Nucleus accumbens (tissue), 56 donors: ENCODE measurements around the gene MECR.

Source experiments
- DNase-seq, 56 donors: peaks; one replicate each; lab custom pipeline; 2025; lab: John Stamatoyannopoulos, UW

Gene MECR

DNA sequence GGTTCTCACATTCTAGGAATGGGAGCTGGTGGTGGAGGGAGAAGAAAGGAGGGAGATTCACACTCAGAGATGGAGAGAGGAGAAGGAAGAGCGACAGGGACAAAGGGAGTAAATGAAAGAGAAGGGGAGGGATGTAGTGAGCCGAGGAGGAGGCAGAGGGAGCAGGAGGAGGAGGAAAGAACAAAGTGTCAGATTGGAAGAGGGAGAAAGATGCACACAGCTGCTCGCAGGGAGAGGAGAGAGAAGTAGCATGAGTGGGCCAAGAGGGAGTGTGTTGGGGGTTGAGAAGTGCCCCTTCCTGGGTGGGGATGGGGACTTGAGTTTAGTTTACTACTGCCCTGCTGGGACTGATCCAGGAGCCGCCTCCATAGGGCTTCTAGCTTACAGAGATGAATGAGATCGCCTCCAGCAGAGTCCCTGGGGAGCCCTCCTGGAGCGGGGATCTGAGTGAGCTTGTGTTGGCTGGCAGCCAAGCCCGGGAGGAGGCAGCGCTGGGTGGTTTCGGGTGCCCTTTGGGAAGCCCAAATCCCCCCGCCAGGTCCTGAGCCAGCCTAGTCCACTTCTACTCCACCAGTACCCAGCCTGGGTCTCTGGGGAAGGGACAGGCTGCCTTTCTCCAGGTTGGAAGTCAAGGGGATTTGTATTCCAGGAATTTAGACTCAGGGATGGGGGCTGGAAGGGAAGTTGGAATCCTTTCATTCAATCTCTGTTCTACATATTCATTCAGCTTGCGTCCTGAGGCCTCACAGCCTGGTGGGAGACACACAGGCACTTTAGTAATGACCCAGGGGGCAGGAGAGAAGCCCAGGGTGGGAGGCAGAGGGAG, 26.5 kb upstream of the MECR start:
- peak in 3 of 56 donors; percentile 11 to 21 (median 20) for DNase-seq

DNA sequence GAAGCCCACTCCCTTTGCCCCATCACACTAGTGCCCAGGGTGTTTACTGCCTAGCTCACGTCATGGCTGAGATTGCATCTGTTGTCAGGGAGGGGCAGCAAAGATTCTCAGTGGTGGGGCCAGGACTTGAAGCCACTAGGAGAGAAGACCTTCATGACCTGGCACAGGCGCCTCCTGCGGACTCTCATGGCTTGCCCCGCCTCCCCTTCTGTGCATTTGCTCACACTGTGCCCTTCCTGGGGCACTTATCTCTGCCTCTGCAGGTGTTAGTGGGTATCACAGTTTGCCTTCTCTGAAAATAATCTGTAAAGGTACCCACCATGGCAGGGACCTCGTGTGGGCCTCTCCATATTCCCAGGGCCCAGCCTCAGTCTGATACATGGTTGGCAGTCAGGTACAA, 25.7 kb upstream of the MECR start:
- no peak for DNase-seq

DNA sequence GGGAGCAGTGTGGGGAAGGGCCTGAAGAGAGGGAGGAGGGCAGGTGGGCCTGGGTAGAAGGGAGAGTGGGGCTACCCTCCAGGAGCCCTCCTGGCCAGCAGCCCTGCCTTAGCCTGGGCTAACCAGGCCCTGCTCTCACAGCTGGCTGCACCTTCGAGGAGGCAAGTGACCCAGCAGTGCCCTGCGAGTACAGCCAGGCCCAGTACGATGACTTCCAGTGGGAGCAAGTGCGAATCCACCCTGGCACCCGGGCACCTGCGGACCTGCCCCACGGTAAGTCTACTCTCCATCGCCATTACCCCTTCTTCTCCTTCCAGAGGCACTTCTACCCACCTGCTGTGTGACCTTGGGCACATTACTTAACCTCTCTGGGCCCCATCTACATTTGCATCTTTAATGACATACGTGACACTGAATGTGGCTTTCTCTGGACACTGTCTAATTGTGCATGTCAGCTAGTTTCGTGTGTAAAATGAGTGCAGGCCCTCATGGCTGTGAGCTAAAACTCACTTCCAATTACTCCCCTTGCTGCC, 24.5 kb upstream of the MECR start:
- DNase-seq = no peak

DNA sequence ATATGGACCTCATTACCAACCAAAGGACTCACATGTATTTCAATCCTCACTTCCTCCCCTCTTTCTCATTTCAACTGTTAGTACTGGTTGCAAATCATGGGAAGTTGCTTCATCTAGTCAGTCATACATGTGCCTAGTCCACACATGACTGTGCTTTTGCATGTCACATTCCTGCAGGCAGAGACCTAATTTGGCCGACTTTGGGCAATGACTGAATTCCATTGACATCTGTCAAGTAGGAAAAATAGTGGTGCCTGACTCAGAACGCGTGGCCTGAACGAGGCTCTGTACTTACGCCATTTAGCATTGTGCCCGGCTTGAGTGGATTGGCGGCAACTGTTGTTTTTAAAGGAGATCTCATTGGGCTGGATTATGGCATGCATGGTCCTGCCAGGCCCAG, 23.6 kb upstream of the MECR start:
- no peak for DNase-seq

DNA sequence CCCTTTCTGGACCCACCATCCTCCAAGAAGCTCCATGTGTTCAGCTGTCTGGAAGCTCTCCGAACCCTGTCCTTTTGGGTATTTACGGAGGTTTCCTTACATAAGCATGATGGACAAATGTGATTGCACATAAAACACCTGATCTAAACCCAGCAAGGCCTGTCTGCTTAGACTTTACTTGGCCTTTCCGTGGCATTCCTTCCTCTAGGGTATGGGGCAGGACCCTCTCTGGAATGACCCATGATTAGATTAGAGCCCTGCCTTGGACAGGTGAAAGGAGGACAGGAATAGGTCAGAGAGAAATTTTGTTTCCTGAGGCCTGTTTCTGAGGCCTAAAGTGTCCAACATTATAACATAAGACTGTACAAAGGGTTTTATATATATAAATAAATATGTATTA, 22.4 kb upstream of the MECR start:
- DNase-seq = no peak

DNA sequence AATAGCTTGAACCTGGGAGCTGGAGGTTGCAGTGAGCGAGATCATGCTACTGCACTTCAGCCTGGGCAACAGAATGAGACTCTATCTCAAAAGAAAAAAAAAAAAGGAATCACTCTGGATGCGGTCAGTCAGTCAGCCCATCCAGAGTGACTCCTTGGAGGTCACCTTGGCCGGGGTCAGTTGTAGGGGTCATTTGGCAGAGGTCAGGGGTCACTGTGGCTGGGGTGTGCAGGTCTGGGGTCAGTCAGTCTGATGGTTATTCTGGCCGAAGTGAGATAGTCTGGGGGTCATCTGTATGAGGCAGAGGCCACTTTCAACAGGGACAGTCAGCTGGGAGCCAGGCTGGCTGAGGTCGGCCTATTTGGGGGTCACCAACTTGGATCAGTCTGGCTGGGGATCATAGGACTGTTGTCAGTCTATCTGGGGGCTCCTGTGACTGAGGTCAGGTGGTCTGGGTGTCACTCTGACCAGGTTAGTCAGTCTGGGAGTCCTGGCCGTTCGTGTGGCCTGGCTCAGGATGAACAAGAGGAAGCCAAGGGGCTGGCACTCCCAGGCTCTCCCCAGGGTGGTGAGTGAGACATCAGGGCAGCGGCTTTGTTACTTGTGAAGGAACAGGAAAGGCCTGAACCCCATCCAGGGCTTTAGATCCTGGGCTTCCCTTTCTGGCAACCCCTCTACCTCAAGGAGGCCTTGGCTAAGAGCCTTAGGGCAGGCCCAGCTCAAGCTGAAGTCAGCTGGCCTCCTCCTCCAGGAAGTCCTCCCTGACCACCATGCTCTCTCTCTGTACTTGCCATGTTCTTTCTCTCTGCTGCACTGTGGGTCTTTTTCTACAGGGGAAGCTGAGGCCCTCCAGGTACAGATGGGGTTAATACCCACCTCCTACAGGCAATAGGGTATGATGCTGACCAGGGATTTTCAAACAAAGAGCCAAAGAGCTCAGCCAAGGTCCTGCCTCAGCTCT, 20.7 kb upstream of the MECR start:
- DNase-seq = no peak

DNA sequence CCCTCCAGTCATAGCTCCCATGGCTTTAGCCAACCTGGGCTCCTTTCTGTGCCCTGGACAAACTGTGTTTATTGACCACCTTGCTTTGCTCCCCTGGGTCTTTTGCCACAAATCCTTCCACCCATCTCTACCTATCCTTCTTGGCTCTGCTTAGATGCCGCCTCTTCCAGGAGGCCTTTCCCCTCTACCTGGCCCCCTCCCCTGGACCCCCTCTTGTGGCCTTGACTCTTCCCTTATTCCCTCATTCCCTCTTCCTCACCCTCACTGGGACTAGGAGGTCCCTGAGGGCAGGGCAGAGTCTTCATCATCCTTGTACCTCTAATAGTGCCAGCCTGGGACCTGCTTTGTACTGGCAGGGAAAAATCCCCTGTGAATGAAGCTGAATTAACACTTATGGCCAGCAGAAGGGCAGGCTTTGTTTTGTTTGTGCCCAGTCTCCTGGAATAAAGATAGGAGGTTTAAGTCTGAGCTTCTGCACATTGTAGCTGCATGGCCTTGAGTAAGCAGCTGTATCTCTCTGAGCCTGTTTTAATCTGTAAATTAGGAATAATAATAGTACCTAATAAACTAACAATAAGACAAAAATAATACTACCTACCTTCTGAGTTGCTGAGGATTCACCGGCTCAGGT, 19.3 kb upstream of the MECR start:
- no peak for DNase-seq

DNA sequence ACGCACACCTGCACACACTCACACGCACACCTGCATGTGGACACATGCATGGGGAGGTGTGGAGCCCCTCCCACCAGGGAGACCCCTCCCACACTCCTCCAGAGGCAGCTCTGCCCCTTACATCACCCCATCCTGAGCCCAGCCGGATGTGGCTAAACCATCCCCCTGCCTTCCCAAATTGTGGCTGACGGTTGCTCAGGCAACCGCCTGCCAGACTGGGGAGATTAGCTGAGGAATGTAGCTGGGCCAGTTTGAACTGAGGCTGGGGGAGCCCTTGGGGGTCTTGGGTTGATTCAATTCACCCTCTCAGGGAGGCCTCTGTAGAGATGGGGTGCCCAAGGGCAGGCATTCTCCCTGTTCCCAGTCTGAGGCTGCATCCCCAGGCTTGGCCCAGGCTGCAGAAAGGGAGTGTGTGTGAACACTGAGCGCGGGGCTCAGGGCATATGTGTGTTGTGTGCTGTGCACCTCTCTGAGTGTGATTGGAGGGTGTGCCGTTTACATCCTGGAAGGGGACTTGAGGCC, 18.5 kb upstream of the MECR start:
- no peak for DNase-seq

DNA sequence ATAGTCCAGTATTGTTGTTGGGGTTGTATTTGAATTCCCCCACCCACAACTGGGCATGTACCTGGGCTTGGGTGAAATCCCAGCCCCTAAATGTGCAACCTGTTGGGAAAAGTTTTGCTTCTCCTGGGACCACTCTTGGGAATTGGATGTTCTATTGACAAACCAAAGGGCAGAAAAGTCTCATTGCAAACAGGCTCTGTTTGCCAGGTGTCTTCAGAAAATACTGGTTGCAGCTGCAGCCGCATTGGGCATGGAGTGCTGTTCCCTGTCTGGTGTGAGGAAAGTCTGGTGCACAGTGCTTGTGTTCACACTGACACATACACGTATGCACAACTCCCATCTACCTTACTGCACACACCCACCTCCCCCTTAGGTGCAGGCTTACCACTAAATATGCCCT, 17.7 kb upstream of the MECR start:
- no peak for DNase-seq

DNA sequence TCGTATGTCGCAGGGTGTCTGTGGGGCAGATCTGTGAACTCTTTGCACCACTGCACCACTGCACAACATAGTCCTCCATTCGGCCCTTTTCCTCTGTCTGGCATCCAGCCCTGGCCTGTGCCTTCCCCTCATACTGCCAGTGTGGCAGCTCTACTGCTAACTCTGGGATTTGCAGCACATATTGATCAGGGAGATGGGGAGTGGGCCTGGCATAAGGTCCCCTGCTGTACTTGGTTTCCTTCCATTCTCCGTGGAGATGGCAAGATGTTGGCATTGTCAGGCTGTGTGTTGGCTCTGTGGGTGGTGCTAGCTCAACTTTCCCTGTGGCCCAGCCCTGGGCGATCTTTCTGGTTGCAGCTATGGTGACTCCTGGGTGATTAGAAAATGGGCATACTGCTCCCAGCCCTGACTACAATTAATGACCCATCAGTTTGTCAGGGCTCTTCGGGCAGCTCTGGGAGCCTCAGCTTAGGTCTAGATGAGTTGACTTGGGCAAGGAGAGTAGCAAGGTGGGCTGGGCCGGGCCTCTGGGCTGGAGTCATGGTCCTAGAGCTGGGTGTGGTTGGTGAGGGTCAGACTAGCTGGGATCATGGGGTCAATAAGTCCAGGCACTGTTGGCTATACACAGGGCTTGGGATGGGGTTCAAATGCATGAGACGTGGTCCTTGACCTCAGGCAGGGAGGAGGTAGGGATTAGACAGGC, 17.0 kb upstream of the MECR start:
- DNase-seq = no peak

DNA sequence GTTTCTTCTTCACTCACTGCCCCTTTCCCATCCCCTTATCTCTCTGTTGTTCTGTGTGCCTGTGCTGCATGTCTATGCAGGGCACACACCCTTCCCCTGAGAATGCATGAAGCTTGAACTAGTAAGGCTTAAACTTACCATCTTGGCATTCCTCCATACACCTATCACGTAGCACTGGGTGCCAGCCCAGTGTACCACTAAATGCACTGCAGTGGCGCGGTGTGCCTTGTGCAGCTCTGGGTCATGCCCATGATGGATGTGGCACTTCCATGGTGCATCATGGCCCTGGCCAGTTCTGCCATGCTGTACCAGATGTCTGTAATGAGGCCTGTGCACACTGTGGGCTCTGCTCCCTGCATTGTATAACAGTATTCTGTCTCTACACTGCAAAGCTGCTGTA, 16.3 kb upstream of the MECR start:
- no peak for DNase-seq

DNA sequence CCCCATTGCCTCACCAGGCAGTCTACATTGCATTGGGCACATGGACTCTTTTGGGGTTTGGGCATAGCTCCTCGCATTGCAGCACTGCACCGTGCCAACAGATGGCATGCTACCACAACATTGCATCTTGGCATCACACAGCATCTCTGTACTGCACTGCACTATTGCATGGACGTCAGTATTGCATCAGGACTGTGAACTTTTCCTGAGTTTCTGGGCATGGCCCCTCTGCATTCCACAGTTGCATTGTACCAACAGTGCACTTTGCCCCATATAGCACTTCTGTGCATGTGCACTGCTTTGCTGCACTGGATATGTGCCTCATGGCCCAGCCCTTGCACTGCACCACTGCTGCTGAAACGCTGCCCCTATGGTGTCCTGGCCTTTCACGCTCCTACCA, 15.1 kb upstream of the MECR start:
- DNase-seq = peak in 22 of 56 donors; percentile 2 to 61 (median 22)

DNA sequence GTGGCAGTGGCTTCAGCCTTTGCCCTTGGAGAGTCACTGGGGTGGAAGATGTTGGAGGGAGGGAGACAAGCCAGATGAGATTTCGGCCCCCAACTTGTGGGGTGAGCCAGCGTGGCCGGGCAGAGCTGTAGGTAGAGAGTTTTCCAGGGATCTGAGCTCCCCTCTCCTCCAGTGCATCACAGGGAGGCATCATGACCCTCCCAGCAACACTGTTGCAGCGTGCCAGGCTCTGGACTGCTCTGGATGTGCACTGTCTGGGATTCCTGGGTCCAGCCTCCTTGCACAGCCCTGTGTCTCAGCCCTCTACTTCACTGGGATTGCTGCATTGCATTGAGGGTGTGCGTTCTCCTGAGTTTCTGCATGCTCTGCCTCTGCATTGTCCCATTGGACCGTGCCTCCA, 14.5 kb upstream of the MECR start:
- DNase-seq = no peak

DNA sequence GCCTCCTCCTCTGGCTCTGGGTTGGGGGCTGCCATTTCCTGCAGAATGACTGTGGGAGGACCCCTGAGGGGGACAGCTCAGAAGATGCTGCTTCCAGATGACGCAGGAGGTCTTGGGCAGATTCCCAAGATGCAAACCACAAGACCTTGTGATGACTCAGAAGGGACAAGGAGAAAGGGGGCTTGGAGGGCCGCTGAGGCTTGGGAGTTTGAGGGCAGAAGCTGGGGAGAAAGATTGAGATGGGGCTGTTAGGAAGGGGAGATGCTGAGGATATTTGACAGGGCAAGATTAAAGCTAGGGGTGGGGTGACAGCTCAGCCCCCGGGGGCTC, 13.1 kb upstream of the MECR start:
- no peak for DNase-seq

DNA sequence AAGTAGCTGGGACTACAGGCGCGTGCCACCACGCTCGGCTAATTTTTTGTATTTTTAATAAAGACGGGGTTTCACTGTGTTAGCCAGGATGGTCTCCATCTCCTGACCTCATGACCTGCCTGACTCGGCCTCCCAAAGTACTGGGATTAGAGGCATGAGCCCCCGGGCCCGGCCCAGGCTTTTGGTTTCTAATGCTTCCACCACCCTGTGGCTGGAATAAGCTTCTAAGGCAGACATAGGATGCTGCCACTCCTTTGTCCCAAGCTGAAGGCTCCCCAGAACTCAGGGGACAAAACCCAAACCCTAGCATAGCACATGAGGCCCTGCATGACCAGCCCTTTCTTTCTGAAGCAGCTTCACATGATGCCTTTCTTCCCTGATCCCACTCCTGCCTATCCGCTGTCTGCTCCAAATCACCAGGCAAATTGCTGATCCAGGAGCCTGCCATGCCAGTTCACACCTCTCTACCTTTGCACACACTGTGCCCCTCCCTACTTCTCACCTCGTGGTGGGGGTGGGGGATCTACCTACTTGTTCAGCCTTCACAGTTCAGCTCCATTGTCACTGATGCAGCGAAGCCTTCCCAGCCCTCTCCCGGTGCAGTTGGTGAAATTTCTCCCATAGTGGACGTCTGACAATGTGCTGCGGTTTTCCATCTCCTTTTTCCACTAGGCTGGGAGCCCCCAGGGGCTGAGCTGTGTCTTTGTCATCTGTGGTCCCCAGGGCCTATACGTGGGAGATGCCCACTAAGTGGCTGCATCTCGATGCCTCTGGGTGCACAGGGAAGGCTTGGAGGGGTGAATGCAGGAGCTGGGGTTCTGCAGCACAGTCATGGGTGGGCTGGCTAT, 12.5 kb upstream of the MECR start:
- no peak for DNase-seq

DNA sequence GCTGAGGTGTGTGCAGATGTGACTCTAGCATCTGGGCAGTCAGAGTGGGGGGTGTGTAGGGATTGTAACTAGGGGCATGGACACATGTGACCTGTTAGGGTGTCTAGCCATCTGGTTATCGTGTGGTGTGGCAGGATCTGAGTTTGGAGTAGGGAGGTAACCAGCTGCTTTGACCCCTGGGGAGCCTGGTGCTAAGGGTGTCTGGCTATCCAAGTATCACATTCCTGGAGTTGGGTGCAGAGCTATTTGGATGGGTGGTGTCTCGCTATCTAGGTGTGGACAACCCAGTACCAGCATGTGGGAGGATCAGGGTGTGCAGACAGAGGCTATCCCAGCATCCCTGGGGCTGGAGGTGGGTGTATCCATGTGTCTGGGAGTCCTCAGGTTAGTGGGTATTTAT, 10.3 kb upstream of the MECR start:
- DNase-seq = no peak

DNA sequence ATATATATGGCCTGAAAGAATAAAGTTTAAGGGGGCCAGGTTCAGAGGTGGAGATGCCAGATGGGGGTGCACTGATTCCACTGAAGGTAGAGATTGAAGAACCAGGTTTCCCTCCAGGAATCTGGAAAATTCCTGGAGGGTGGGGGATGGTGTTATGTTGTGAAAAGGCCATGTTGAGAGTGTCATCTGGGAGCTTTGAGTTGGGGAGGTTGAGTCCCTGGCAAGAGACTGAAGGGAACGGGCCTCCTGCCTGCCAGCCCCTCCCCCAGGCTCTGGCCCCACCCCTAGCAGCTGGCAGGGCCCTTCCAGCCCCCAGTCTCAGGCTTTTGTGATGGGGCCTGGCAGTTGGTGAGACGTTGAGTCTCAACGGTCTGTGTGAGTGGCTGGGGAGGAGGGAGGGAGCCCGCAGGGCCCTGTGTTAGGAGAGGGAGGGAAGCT, 9.7 kb upstream of the MECR start:
- DNase-seq = no peak

DNA sequence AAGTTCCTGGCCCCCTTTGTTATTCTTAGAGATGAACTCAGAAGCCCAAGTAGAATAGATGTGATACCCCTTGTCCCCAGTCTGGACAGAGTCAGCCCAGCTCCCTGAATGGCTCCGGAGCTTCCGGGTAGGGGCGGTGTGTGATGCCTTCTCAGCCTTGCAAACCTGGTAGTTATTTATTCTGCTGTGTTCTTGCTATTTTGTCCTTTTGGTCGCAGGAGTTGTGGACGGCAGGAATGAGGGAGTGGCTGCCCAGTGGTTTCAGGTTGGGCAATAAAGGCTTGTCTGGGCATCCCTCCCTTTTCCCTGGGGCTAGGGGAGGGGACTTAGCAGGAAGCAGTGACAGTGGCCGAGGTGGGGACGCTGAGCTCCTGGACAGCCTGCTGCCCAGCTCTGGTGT, 8.4 kb upstream of the MECR start:
- no peak for DNase-seq

DNA sequence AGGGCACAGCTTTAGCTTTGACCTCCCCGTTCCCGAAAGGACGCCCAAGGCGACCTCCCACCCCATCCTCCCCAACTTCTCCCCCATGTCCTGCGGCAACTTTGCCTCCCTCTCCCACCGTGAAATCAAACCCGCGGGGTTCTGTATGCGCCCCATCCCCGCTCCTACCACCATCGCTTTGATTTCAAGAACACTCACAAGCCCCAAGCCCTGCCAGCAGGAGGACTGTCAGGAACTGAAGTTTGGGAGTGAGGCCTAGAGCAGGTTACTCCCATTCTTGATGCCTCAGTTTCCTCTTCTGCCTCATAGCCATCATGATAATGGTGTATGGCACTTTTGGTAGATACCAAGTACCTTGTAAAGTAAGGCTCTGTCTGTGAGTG, 7.9 kb upstream of the MECR start:
- no peak for DNase-seq
